Hepatocyte (in vitro differentiated cells): ENCODE measurements around the gene KCNK3. TPM values are rescaled to one million over a fixed set of nuclear protein-coding genes. Genes with fewer than 3 reads are reported as not detected.

Experiments
- DNase-seq: peaks from one replicate; pipeline ENCODE4 v3.0.0-alpha.2; 2016; ENCODE audit warnings: low spot score
- H2AFZ ChIP-seq: fragments of 200-600 bp; sonication (generic); 2 replicates; pipeline ENCODE4 v1.6.0; 2016; ENCODE audit warnings: antibody characterized with exemption, mild to moderate bottlenecking
- H3K27ac ChIP-seq: fragments of 200-600 bp; sonication (generic); 2 replicates; pipeline ENCODE4 v1.5.1; 2016; ENCODE audit warnings: mild to moderate bottlenecking
- H3K27me3 ChIP-seq: fragments of 200-600 bp; sonication (generic); 2 replicates; pipeline ENCODE4 v1.6.1; 2016
- H3K36me3 ChIP-seq: fragments of 200-600 bp; sonication (generic); replicated peaks from 2 replicates; pipeline ENCODE4 v1.5.1; 2016; ENCODE audit warnings: low read depth; ENCODE audit not compliant: insufficient read depth
- H3K4me1 ChIP-seq: fragments of 200-600 bp; sonication (generic); 2 replicates; pipeline ENCODE4 v1.5.1; 2016; ENCODE audit warnings: mild to moderate bottlenecking, moderate library complexity; ENCODE audit not compliant: insufficient read depth
- H3K4me2 ChIP-seq: fragments of 200-600 bp; sonication (generic); 2 replicates; pipeline ENCODE4 v1.6.0; 2016
- H3K4me3 ChIP-seq: fragments of 200-600 bp; sonication (generic); 2 replicates; pipeline ENCODE4 v1.5.1; 2016; ENCODE audit warnings: mild to moderate bottlenecking
- H3K79me2 ChIP-seq: fragments of 200-600 bp; sonication (generic); 2 replicates; pipeline ENCODE4 v1.6.0; 2017; ENCODE audit warnings: mild to moderate bottlenecking
- H3K9me2 ChIP-seq: fragments of 200-600 bp; sonication (generic); replicated peaks from 2 replicates; pipeline ENCODE4 v1.6.0; 2017; ENCODE audit warnings: mild to moderate bottlenecking; ENCODE audit not compliant: insufficient read depth
- H3K9me3 ChIP-seq: fragments of 200-600 bp; sonication (generic); 2 replicates; pipeline ENCODE4 v1.5.1; 2016; ENCODE audit warnings: low read depth, mild to moderate bottlenecking
- H4K20me1 ChIP-seq: fragments of 200-600 bp; sonication (generic); 2 replicates; pipeline ENCODE4 v1.6.0; 2016; ENCODE audit warnings: mild to moderate bottlenecking; ENCODE audit not compliant: insufficient read depth, poor library complexity, severe bottlenecking
- EZH2 ChIP-seq: fragments of 200-600 bp; sonication (generic); IDR thresholded peaks from 2 replicates; pipeline ENCODE4 v1.6.1; 2016; ENCODE audit warnings: antibody characterized with exemption, mild to moderate bottlenecking, borderline replicate concordance
- EZH2phosphoT487 ChIP-seq: fragments of 200-600 bp; sonication (generic); IDR thresholded peaks from one replicate; pipeline ENCODE4 v1.6.1; 2018; ENCODE audit warnings: antibody characterized with exemption, mild to moderate bottlenecking, low read depth, moderate library complexity; ENCODE audit not compliant: unreplicated experiment, severe bottlenecking
- WGBS: methylation state at CpG from one replicate; pipeline ENCODE4 v1.1.6; 2016; ENCODE audit warnings: low lambda C conversion rate; ENCODE audit errors: missing lambda C conversion rate; 5-methylcytosine and 5-hydroxymethylcytosine counted together
- polyA plus RNA-seq: library from polyadenylated mRNA; unstranded; fragments of >200 nt; fragmentation: Nextera tagmentation; extraction: Ambion mirVana; gene quantifications from 2 replicates; pipeline ENCODE4 v1.2.1, GENCODE V29; 2016
- total RNA-seq: library from RNA; depleted of rRNA; stranded (reverse); fragments of >200 nt; gene quantifications from 2 replicates; pipeline ENCODE4 v1.2.3, GENCODE V29; 2014
- TF ChIP-seq, protein P1 (sequence below): fragments of 200-600 bp; sonication (generic); IDR thresholded peaks from 2 replicates; pipeline ENCODE4 v1.5.1; 2016; ENCODE audit warnings: antibody characterized with exemption, mild to moderate bottlenecking; ENCODE audit not compliant: poor library complexity

The KCNK3 gene
- total and polyA plus RNA-seq, 2 experiments from 2014 or later: 8.2 to 9.4 TPM

DNA sequence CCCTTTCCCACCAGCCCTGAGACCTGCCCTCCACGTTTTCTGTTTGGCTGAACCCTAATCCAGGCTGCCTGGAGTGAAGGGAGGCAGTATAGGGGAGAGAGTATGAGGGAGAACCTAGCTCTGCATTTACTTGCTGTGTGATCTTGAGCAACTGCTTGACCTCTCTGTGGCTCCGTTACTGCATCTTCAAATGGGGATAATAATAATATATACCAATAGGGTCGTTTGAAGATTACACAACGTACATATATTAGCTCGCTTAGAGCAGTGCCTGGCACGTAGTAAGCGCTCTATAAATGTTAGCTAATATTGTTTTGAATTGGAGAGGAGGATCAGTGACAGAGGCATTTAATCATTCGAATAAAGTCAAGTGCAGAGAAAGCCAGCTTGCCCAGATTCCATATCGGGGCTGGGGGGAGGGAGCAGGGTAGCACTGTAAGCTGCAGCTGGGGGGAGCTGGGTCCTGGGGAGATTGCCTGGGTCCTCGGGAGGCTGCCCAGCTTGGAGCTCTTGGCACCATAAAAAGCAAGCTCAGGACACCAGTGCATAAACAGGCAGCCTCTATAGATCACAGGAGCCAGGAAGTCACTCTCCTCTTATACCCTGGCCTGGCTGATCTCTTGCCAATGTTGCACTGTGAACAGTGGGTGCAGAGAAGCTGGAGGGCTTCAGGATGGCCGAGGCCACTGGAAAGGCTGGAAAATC, 19.1 kb downstream of the KCNK3 start:
- no peaks in the 10 kb centered on the region for H3K27me3 ChIP-seq
- H3K4me1 ChIP-seq: peaks cover 52% of the 10 kb centered on the region
- H3K4me2 ChIP-seq: no peak overlapping the region
- H3K36me3 ChIP-seq: no peaks in the 10 kb centered on the region
- H3K27ac ChIP-seq: peak overlapping the region; percentile 27
- H2AFZ ChIP-seq: no peak overlapping the region
- DNase-seq: no peak
- no peak for TF ChIP-seq EZH2phosphoT487
- TF ChIP-seq, protein P1, sequence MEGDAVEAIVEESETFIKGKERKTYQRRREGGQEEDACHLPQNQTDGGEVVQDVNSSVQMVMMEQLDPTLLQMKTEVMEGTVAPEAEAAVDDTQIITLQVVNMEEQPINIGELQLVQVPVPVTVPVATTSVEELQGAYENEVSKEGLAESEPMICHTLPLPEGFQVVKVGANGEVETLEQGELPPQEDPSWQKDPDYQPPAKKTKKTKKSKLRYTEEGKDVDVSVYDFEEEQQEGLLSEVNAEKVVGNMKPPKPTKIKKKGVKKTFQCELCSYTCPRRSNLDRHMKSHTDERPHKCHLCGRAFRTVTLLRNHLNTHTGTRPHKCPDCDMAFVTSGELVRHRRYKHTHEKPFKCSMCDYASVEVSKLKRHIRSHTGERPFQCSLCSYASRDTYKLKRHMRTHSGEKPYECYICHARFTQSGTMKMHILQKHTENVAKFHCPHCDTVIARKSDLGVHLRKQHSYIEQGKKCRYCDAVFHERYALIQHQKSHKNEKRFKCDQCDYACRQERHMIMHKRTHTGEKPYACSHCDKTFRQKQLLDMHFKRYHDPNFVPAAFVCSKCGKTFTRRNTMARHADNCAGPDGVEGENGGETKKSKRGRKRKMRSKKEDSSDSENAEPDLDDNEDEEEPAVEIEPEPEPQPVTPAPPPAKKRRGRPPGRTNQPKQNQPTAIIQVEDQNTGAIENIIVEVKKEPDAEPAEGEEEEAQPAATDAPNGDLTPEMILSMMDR: no peak
- no peak for TF ChIP-seq EZH2
- no peak overlapping the region for H3K4me3 ChIP-seq
- WGBS: 75% methylated on average over 11 of the region's 11 CpGs
- no peaks in the 10 kb centered on the region for H3K9me2 ChIP-seq
- no peaks in the 10 kb centered on the region for H3K79me2 ChIP-seq
- H3K9me3 ChIP-seq: no peaks in the 10 kb centered on the region
- H4K20me1 ChIP-seq: no peaks in the 10 kb centered on the region

DNA sequence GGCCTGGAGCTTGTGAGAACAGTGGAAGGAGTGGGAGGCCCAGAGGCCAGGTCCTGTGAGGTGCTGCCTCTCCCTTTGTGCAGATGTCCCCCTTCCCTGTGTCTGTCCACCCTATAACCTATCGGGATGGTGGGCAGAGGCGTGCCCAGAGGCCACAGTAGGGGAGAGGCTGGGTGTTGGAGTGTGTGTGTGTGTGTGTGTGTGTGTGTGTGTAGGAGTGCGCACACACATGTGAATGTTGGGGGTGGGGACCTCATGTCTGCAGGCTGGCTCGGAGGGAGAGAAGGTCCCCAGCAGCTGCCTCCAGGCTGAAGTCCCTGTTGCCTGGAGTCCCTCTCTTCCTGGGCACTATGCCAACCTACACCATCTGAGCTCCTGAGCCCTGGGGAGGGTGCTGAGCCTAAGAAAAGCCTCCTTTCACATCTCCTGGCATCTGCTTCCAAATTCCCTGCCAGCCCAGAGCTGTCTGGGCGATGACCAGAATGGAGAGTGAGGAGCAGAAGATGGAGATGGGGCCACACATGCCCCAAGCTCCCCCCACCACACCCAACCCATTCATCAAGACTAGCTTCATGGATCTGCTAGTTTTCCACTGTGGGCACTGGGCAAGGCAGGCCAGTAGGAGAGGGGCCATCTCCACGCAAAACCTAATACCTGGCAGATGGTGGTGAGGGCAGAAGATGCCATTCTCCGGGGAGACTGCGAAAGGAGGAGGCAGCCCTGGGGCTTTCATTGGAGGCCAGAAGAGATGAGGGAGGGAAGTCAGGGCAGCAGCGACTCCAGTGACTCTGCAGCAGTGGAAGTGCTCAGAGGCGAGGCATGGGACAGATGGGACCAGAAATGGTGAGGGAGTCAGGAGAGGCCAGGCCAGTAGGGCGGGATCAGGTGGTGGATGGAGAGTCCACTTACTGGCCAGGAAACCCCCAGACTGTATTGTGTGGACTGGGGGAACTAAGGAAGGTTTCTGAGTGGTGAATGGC, 20.3 kb downstream of the KCNK3 start:
- DNase-seq: peak; percentile 29
- Histone ChIP-seq H2AFZ (no peak overlapping the region), H3K36me3 (no peaks in the 10 kb centered on the region), H4K20me1 (no peaks in the 10 kb centered on the region), H3K9me2 (no peaks in the 10 kb centered on the region), H3K27me3 (no peaks in the 10 kb centered on the region), H3K4me2 (no peak overlapping the region), H3K27ac (peak overlapping the region; percentile 27), H3K4me3 (no peak overlapping the region), H3K9me3 (no peaks in the 10 kb centered on the region), H3K4me1 (peaks cover 43% of the 10 kb centered on the region), H3K79me2 (no peaks in the 10 kb centered on the region)
- 88% methylated on average over 11 of the region's 11 CpGs for WGBS
- TF ChIP-seq EZH2phosphoT487 (no peak), EZH2 (no peak)
- TF ChIP-seq, protein P1: no peak

DNA sequence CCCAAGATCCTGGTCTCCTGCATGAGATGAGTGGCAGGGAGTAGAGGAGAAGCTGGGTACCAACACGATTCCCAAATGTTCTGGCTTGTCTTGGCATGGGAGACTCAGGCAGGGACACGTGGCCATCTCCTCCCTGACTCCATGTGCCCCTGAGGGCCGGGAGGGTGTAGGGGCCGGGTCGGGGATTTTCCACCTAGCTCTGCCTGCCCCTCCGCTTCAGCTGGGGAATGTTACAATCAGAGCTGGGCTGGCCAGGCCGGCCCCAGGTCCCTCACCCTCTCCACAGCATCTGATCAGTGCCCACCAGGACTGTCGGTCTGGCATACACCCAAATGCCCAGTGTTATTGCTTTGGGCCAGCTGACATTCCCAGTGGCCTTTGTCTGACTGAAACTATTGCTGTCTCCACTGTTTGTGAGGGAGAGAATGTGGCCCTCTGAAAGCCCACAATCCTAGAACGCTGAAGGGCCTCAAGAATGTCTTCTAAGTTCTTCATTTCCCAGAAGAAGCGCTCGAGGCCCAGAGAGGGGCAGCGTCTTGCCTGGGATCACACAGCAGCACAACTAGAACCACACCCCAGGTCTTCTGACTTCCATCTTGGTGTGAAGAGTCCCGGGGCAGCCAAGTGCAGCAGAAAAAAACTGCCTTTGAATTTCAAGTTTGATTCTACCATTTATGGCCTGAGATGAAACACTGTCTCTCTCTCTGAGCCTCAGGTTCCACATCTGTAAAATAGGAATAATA, 23.2 kb downstream of the KCNK3 start:
- H3K36me3 ChIP-seq: no peaks in the 10 kb centered on the region
- 88% methylated on average over 13 of the region's 13 CpGs for WGBS
- no peak overlapping the region for H3K27ac ChIP-seq

More for the DNA sequence above, 23.2 kb downstream of the KCNK3 start:
- TF ChIP-seq EZH2 (no peak), EZH2phosphoT487 (no peak)
- TF ChIP-seq, protein P1: no peak
- H3K4me3 ChIP-seq: no peak overlapping the region
- peaks cover 40% of the 10 kb centered on the region for H3K4me1 ChIP-seq
- DNase-seq: no peak
- H4K20me1 ChIP-seq: no peaks in the 10 kb centered on the region
- no peaks in the 10 kb centered on the region for H3K79me2 ChIP-seq
- no peaks in the 10 kb centered on the region for H3K9me3 ChIP-seq
- H3K4me2 ChIP-seq: no peak overlapping the region
- H3K9me2 ChIP-seq: no peaks in the 10 kb centered on the region
- no peaks in the 10 kb centered on the region for H3K27me3 ChIP-seq
- H2AFZ ChIP-seq: no peak overlapping the region
